ENCODE measurements around the gene ITPRIPL1. TPM values are rescaled to one million over a fixed set of nuclear protein-coding genes. Genes with fewer than 3 reads are reported as not detected.

ITPRIPL1 gene
- polyA plus RNA-seq, 1 experiment = 0.52 TPM

DNA sequence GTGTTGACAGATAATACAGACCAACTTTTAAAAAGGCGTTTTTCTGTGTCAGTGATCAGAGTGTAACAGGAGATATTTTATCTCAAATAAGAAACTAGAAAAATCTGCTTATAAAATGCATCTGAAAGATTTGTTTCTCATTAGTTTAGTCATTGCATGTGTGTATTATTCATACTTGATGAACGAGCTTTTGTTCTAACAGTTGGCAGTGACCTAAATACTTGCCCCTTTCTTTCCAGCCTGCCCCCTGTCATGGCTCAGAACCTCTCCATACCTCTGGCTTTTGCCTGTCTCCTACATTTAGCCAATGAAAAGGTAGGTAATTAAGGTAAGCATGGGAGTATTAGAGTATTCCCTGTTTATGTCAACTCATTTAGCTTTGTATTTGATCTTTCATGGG lies 44.1 kb downstream of the ITPRIPL1 start:
- POLR2A ChIA-PET = no interaction called here
- CTCF ChIA-PET = interaction anchor here (1.6 kb wide), 2 partner anchors 15 to 140 kb away, joined by 3 to 5 read pairs; no protein-coding TSS in a partner anchor
- no peak for TF ChIP-seq CTCF (IDR thresholded peaks at IDR 0.05; ENCODE audit: insufficient read depth, low read depth, low read length)
- H3K36me3 ChIP-seq (ENCODE audit: control insufficient read depth, insufficient read depth, low read length) = peaks cover 1% of the 10 kb centered on the region
- no peak overlapping the region for H3K4me3 ChIP-seq (ENCODE audit: low read depth, low read length)
- no peak for DNase-seq (ENCODE audit: low read depth)
- no peaks in the 10 kb centered on the region for H3K27me3 ChIP-seq (ENCODE audit: control insufficient read depth, insufficient read depth, low read length)

- DNase-seq (ENCODE audit: low read depth) = no peak
- ChIA-PET CTCF (no interaction called here), POLR2A (no interaction called here)
- Histone ChIP-seq H3K36me3 (ENCODE audit: control insufficient read depth, insufficient read depth, low read length) (no peaks in the 10 kb centered on the region; the same call in 1 of the 2 replicates), H3K4me3 (ENCODE audit: low read depth, low read length) (no peak overlapping the region), H3K27me3 (ENCODE audit: control insufficient read depth, insufficient read depth, low read length) (no peaks in the 10 kb centered on the region)
- TF ChIP-seq CTCF (IDR thresholded peaks at IDR 0.05; ENCODE audit: insufficient read depth, low read depth, low read length) = no peak
Observed at GRCh38 chr2:96374211-96374951, 49.3 kb downstream of the ITPRIPL1 start.

Other genes starting within 250 kb of the ITPRIPL1 start
- not detected in 2 replicates for gene ADRA2B, start 208.7 kb upstream of the ITPRIPL1 start, polyA plus RNA-seq (2011; rRNA removed)
- gene ASTL, start 186.8 kb upstream of the ITPRIPL1 start, polyA plus RNA-seq (2011; rRNA removed) = not detected in 2 replicates
- gene DUSP2, start 179.9 kb upstream of the ITPRIPL1 start, polyA plus RNA-seq (2011; rRNA removed) = 0.82 and 2.2 TPM in 2 replicates
- 56.1 and 101 TPM in 2 replicates for gene STARD7, start 116.5 kb upstream of the ITPRIPL1 start, polyA plus RNA-seq (2011; rRNA removed)
- gene TMEM127, start 59.3 kb upstream of the ITPRIPL1 start, polyA plus RNA-seq (2011; rRNA removed) = 56.2 and 115 TPM in 2 replicates
- 76.5 and 90.0 TPM in 2 replicates for gene CIAO1, start 59.1 kb upstream of the ITPRIPL1 start, polyA plus RNA-seq (2011; rRNA removed)
- 83.2 and 111 TPM in 2 replicates for gene SNRNP200, start 19.8 kb upstream of the ITPRIPL1 start, polyA plus RNA-seq (2011; rRNA removed)
- 13.7 and 16.9 TPM in 2 replicates for gene NCAPH, start 10.4 kb downstream of the ITPRIPL1 start, polyA plus RNA-seq (2011; rRNA removed)
- gene NEURL3, start 180.0 kb downstream of the ITPRIPL1 start, polyA plus RNA-seq (2011; rRNA removed) = not detected in 2 replicates
- 10.4 and 19.1 TPM in 2 replicates for gene ARID5A, start 211.4 kb downstream of the ITPRIPL1 start, polyA plus RNA-seq (2011; rRNA removed)